WERI-Rb-1 (cell line): ENCODE measurements around the gene DNPEP.

ENCODE experiments used
- DNase-seq: peaks from one replicate; pipeline ENCODE4 v3.0.0-alpha.2; 2020
- H3K27ac ChIP-seq: fragments of 250-450 bp; sonication (Bioruptor Pico); 2 replicates; pipeline ENCODE4 v1.5.1; 2020; ENCODE audit warnings: mild to moderate bottlenecking, moderate library complexity
- H3K27me3 ChIP-seq: fragments of 250-450 bp; sonication (Bioruptor Pico); 2 replicates; pipeline ENCODE4 v1.5.1; 2021; ENCODE audit warnings: mild to moderate bottlenecking, low read depth, moderate library complexity; ENCODE audit not compliant: insufficient read depth, severe bottlenecking
- H3K36me3 ChIP-seq: fragments of 250-450 bp; sonication (Bioruptor Pico); 2 replicates; pipeline ENCODE4 v1.5.1; 2020; ENCODE audit warnings: mild to moderate bottlenecking, moderate library complexity
- H3K4me3 ChIP-seq: 2 replicates; pipeline ENCODE4 v1.5.1; 2011; ENCODE audit warnings: low read depth, mild to moderate bottlenecking, control low read depth, low read length
- H3K9me3 ChIP-seq: fragments of 250-450 bp; sonication (Bioruptor Pico); 2 replicates; pipeline ENCODE4 v1.5.1; 2021; ENCODE audit warnings: mild to moderate bottlenecking, moderate library complexity; ENCODE audit not compliant: severe bottlenecking
- TF ChIP-seq, protein P1 (sequence below): IDR thresholded peaks from 2 replicates; pipeline ENCODE4 v1.5.1; 2011; ENCODE audit warnings: low read depth, mild to moderate bottlenecking, control low read depth, inconsistent platforms, low read length

The DNPEP gene

DNA sequence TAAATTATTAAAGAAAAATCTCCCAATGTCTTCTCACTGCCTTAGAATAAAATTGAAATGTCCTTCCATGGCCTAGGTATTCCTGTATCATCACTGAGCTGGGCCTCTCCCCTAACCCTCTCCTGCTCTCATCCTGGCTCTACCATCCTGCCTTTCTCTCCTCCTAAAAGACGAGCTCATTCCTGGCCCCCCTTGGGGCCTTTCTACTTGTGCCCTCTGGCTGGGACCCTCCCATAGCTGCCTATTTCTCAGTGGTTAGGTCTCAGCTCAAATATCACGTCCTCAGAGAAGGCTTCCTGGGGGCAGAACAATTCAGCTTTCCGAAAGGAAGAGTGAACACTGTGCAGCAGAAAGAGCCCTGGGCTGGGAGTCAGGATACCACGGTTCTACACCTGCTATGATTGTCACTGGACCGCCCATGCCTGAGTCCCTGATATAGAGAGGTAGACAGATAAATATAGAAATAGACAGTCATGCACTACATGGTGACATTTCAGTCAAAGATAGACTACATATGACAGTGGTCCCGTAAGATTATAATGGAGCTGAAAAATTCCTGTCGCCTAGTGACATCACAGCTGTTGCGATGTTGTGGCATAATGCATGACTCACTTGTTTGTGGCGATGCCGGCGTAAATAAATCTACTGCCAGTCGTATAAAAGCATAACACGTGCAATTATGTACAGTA is 9.4 kb downstream of the DNPEP start:
- H3K4me3 ChIP-seq, result no peak overlapping the region
- H3K36me3 ChIP-seq, result peaks cover 12% of the 10 kb centered on the region
- H3K9me3 ChIP-seq, result no peaks in the 10 kb centered on the region
- H3K27me3 ChIP-seq, result no peaks in the 10 kb centered on the region
- no peak overlapping the region for H3K27ac ChIP-seq
- TF ChIP-seq, protein P1, sequence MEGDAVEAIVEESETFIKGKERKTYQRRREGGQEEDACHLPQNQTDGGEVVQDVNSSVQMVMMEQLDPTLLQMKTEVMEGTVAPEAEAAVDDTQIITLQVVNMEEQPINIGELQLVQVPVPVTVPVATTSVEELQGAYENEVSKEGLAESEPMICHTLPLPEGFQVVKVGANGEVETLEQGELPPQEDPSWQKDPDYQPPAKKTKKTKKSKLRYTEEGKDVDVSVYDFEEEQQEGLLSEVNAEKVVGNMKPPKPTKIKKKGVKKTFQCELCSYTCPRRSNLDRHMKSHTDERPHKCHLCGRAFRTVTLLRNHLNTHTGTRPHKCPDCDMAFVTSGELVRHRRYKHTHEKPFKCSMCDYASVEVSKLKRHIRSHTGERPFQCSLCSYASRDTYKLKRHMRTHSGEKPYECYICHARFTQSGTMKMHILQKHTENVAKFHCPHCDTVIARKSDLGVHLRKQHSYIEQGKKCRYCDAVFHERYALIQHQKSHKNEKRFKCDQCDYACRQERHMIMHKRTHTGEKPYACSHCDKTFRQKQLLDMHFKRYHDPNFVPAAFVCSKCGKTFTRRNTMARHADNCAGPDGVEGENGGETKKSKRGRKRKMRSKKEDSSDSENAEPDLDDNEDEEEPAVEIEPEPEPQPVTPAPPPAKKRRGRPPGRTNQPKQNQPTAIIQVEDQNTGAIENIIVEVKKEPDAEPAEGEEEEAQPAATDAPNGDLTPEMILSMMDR, result no peak
- no peak for DNase-seq

DNA sequence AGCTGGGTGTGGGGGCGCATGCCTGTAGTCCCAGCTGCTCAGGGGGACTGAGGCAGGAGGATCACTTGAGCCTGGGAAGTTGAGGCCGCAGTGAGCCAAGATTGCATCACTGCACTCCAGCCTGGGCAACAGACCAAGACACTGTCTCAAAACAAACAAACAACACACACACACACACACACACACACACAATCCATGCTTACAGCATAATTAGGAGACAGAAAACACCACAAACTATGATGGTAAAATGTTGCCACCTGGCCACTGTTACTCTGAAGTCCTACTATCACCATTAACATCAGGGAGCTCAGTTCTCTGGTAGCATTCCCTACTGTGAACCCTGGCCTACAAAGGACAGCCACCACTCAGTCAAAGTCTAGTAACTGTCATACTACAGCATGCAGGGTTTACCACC is 18.3 kb downstream of the DNPEP start:
- Histone ChIP-seq H3K27me3 (no peaks in the 10 kb centered on the region), H3K4me3 (no peak overlapping the region), H3K36me3 (peaks cover 8% of the 10 kb centered on the region), H3K9me3 (no peaks in the 10 kb centered on the region), H3K27ac (no peak overlapping the region)
- TF ChIP-seq, protein P1, result no peak
- DNase-seq, result no peak

DNA sequence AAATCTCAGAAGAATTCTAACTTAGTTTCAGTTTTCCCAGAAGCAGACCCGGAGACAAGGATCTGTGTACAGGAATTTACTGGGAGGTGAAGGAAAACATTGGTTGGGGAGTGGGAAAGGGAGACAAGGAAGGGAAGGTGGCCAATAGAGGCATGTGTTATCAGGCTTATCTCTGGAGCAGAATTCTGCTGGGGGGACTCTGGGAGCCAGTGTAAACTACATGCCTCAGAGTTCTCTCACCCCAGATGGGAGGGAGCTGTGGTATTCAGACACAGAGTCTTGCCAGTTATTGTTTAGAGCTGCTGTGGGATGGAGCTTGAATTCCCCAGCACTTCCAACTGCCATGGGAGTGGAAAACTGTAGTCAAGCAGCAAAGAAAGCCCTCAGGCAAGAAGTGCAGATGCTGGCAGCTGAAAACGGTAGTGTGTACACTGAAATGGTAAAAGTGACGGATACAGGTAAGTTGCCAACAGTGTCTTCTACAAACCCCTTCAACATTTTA is 19.0 kb downstream of the DNPEP start:
- H3K4me3 ChIP-seq, result no peak overlapping the region
- no peak for DNase-seq
- H3K36me3 ChIP-seq, result peaks cover 6% of the 10 kb centered on the region
- H3K9me3 ChIP-seq, result no peaks in the 10 kb centered on the region
- no peaks in the 10 kb centered on the region for H3K27me3 ChIP-seq
- no peak overlapping the region for H3K27ac ChIP-seq
- TF ChIP-seq, protein P1, result no peak

DNA sequence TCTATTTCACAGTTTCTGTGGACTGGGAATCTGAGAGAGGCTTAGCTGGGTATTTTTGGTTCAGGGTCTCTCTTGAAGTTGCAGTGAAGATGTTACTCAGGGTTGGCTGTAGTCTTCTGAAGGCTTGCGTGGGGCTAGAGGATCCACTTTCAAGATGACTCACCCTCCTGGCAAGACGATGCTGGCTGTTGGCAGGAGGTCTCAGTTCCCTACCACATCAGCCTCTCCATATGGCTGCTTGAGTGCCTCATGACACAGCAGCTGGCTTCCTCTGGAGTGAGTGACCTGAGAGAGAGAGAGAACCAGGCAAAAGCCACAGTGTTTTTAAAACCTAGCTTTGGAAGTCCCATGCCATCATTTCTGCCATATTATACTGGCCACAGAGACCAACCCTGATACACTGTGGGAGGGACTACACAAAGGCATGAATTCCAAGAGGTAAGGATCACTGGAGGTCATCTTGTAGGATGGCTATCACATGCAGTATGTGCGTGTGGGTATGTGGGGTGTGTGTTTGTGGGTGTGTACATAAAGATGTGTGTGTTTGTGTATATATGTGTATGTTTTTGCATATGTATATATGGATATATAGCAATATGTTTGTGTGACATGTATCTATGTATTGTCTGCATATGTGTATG is 25.1 kb downstream of the DNPEP start:
- no peak overlapping the region for H3K4me3 ChIP-seq
- H3K27ac ChIP-seq, result no peak overlapping the region
- TF ChIP-seq, protein P1, result no peak
- H3K27me3 ChIP-seq, result no peaks in the 10 kb centered on the region
- H3K9me3 ChIP-seq, result no peaks in the 10 kb centered on the region
- no peaks in the 10 kb centered on the region for H3K36me3 ChIP-seq
- DNase-seq, result no peak

DNA sequence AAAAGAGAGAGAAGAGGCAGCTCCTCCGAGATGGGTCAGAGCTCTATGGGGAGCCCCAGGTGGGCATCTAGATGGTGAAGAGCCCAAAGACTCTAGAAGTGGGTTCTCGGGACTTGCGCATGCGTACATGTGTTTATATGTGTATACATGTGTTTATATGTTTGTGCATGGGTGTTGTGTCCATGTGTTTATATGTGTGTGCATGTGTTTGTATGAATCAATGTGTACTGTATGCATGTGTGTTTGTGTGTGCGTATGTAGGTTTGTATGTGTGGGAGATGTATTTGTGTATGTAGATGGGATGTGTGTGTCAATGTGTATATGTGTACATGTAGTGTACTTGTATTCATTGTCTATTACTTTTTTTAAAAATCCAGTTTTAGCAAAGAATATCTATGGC is 25.6 kb downstream of the DNPEP start:
- no peak overlapping the region for H3K4me3 ChIP-seq
- H3K27me3 ChIP-seq, result no peaks in the 10 kb centered on the region
- no peak overlapping the region for H3K27ac ChIP-seq
- no peaks in the 10 kb centered on the region for H3K36me3 ChIP-seq
- TF ChIP-seq, protein P1, result no peak
- DNase-seq, result no peak
- H3K9me3 ChIP-seq, result no peaks in the 10 kb centered on the region
